Measurements from ENCODE around the gene TNFRSF13B. TPM values are rescaled to one million over a fixed set of nuclear protein-coding genes. Genes with fewer than 3 reads are reported as not detected.
"Not testable (repeated sequence)": the region's sequence is repeated elsewhere in the genome, so short reads cannot be mapped to it uniquely, and the experiment has no call there.

Gene TNFRSF13B
- total RNA-seq, 2 donors from 2014 or later: not detected

- intact Hi-C loops (cut with DNase I); DNase-seq (ENCODE audit: low spot score): not testable (repeated sequence)
Observed at GRCh38 chr17:16897211-16897896, 74.6 kb downstream of the TNFRSF13B start.

DNA sequence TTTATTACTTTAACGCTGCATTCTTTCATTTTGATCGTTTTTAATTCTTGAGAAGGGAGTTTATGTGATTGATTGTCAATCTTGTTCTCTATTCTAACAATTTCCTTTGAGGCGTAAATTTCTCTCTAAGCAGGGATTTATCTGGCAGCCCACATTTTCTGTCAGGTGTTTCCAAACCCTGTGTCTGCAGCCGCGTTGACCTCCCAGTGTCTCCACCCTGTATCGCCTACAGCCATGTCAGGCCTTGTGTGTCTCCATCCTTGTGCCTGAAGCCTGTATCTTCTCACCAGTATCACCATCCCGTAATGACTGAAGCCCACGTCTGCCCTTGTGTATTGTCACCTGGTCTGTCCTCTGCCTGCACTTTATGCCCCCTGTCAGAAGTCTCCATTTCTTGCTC lies 75.7 kb downstream of the TNFRSF13B start:
- DNase-seq (ENCODE audit: low spot score); intact Hi-C loops (cut with DNase I): not testable (repeated sequence)

DNA sequence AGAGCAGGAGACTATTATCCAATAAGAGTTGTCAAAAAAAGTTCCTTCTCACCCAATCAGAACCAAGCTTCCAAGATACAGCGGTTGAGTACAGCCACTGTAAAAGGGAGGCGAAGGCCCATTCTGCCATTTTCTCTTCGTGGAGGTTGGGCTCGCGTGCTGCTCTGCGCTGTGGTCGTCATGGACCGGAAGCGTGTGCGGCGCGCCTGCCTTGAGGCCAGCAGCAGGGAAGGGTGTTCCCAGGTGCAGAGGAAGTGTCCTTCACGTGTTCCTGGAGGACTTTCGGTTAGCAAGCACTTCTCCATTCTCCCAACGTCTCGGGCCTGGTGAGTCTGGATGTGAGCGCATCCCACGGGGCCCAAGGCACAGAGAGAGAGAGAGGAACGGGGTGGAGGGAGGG lies 78.4 kb downstream of the TNFRSF13B start:
- DNase-seq (ENCODE audit: low spot score); intact Hi-C loops (cut with DNase I): not testable (repeated sequence)

- intact Hi-C loops (cut with DNase I); DNase-seq (ENCODE audit: low spot score): not testable (repeated sequence)
Observed at GRCh38 chr17:16892876-16893454, 79.0 kb downstream of the TNFRSF13B start.

DNA sequence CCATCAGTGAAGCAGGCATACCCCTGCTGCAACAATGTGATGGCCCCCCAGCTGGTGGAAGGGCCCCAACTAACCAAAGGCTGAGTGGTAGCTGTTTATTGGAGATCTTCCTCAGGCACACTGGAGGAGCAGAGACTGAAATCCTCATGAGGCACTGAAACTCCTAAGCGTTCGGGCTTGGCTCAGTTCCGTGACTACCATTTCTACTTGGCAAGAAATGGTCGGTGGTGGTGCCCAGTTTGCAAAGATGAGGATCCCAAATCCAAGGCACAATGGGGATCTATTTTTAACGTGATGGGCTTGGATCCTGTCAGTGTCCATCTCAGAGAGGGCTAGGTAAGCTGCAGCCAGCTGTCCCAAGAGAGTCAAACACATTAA lies 82.8 kb downstream of the TNFRSF13B start:
- no peak for DNase-seq (ENCODE audit: low spot score)

More for the DNA sequence above, 82.8 kb downstream of the TNFRSF13B start:
- intact Hi-C loops (cut with DNase I): no loop called here

Other genes starting within 250 kb of the TNFRSF13B start
- gene MPRIP, start 70.3 kb upstream of the TNFRSF13B start, total RNA-seq: 100 to 1,000 TPM; 359 to 405 TPM
- 1 to 10 TPM; 2.9 to 4.4 TPM for gene PLD6, start 234.2 kb upstream of the TNFRSF13B start, total RNA-seq